HepG2 (cell line): Measurements from ENCODE around the gene SLC6A5. TPM values are rescaled to one million over a fixed set of nuclear protein-coding genes. Genes with fewer than 3 reads are reported as not detected.

Source experiments
- ATAC-seq: fragments of 200-7000 bp; cut with Tn5 transposase; 3 replicates; pipeline ENCODE4 v1.9.1; 2020; ENCODE audit warnings: mild to moderate bottlenecking, moderate library complexity
- BruUV-seq: library from RNA; stranded (reverse); fragments of 400-500 nt; replicated peaks from 2 replicates; lab custom pipeline; 2021; lab: Mats Ljungman, UMichigan
- CTCF ChIA-PET: fragments of 300-600 bp; formaldehyde crosslinking; extraction: SDS; loops from one replicate; lab custom pipeline; 2021; ENCODE audit warnings: low total read pairs, inconsistent platforms, low intra/inter-chr PET ratio; lab: Yijun Ruan, JAX
- POLR2A ChIA-PET: fragments of 350-600 bp; sonication (Branson Sonifier 250); formaldehyde crosslinking; loops from one replicate; lab custom pipeline; 2020; ENCODE audit warnings: antibody characterized with exemption, inconsistent platforms; lab: Yijun Ruan, JAX
- DNase-seq: peaks from one replicate; pipeline ENCODE4 v3.0.0-alpha.2; 2015; ENCODE audit warnings: low spot score
- FAIRE-seq: peaks from 3 replicates; lab custom pipeline; 2011; peaks lifted over from hg19 to GRCh38; lab: Jason Lieb, UNC
- H2AFZ ChIP-seq: one replicate; pipeline ENCODE4 v1.6.1; 2011; ENCODE audit warnings: low read length, inconsistent platforms
- H3K27ac ChIP-seq: fragments of 300-600 bp; 3 replicates; pipeline ENCODE4 v1.8.0; 2011; ENCODE audit warnings: mixed run types, mild to moderate bottlenecking, mixed read lengths, low read length, inconsistent platforms; ENCODE audit not compliant: insufficient read depth; ENCODE audit errors: extremely low read length
- H3K27me3 ChIP-seq, 2 experiments: fragments of 200-600 bp in 1 of 2; 2 replicates in 1 of 2; 3 replicates in 1 of 2; pipeline versions ENCODE4 v1.6.0 to v1.8.0; 2011; ENCODE audit warnings: low read length in 2 of 2, mild to moderate bottlenecking in 2 of 2, moderate library complexity in 2 of 2, inconsistent platforms in 1 of 2; ENCODE audit not compliant: insufficient read depth in 2 of 2, control insufficient read depth in 1 of 2
- H3K36me3 ChIP-seq, 2 experiments: fragments of 200-600 bp in 1 of 2; replicated peaks in 1 of 2; 2 replicates in 1 of 2; 3 replicates in 1 of 2; pipeline versions ENCODE4 v1.5.1 to v1.8.0; 2011; ENCODE audit warnings: low read length in 2 of 2, inconsistent platforms in 1 of 2; ENCODE audit not compliant: insufficient read depth in 2 of 2, control insufficient read depth in 1 of 2
- H3K4me1 ChIP-seq: 2 replicates; pipeline ENCODE4 v1.5.1; 2012; ENCODE audit warnings: low read length, inconsistent platforms; ENCODE audit not compliant: insufficient read depth
- H3K4me2 ChIP-seq: 2 replicates; pipeline ENCODE4 v1.6.0; 2011; ENCODE audit warnings: low read depth, low read length, inconsistent platforms
- H3K4me3 ChIP-seq, 3 experiments: fragments of 200-600 bp in 1 of 3; sonication (generic), shearing (Covaris generic) in 1 of 3; replicated peaks in 1 of 3; 2 replicates each; pipeline ENCODE4 v1.5.1; 2011 to 2016; ENCODE audit warnings: low read length in 3 of 3, inconsistent platforms in 2 of 3, low read depth in 2 of 3, mild to moderate bottlenecking in 2 of 3, control low read depth in 1 of 3, mixed read lengths in 1 of 3; ENCODE audit not compliant: insufficient read depth in 1 of 3
- H3K79me2 ChIP-seq: one replicate; pipeline ENCODE4 v1.6.1; 2011; ENCODE audit warnings: low read length, inconsistent platforms; ENCODE audit not compliant: insufficient read depth
- H3K9ac ChIP-seq: 2 replicates; pipeline ENCODE4 v1.6.0; 2011; ENCODE audit warnings: mild to moderate bottlenecking, low read depth, low read length, inconsistent platforms; ENCODE audit not compliant: insufficient read depth
- H3K9me3 ChIP-seq: 2 replicates; pipeline ENCODE4 v1.5.1; 2012; ENCODE audit warnings: mild to moderate bottlenecking, low read length
- H4K20me1 ChIP-seq: 2 replicates; pipeline ENCODE4 v1.6.0; 2011; ENCODE audit warnings: inconsistent platforms, mild to moderate bottlenecking, low read length, moderate library complexity; ENCODE audit not compliant: insufficient read depth
- CHCHD3 ChIP-seq: sonication (generic); formaldehyde crosslinking; IDR thresholded peaks from 2 replicates; pipeline ENCODE4 v1.8.0; 2022; ENCODE audit warnings: mild to moderate bottlenecking, missing genetic modification reagents, moderate library complexity
- DNMT1 ChIP-seq: sonication (generic); formaldehyde crosslinking; IDR thresholded peaks from 2 replicates; pipeline ENCODE4 v1.5.1; 2020; ENCODE audit warnings: mild to moderate bottlenecking, missing genetic modification reagents
- HNF4G ChIP-seq, 2 experiments: sonication (generic) in 1 of 2; formaldehyde crosslinking in 1 of 2; IDR thresholded peaks; 2 replicates each; pipeline versions ENCODE4 v1.4.0 to v1.6.1; 2011 to 2020; ENCODE audit warnings: borderline replicate concordance in 2 of 2, low read depth in 2 of 2, mild to moderate bottlenecking in 2 of 2, low read length in 1 of 2, missing genetic modification reagents in 1 of 2, moderate library complexity in 1 of 2
- HNRNPLL ChIP-seq: fragments of 200-400 bp; formaldehyde crosslinking; IDR thresholded peaks from 2 replicates; pipeline ENCODE4 v1.6.1; 2017; ENCODE audit warnings: mild to moderate bottlenecking, low read depth, low read length; ENCODE audit not compliant: poor library complexity, severe bottlenecking
- NFATC3 ChIP-seq: sonication (generic); formaldehyde crosslinking; IDR thresholded peaks from 2 replicates; pipeline ENCODE4 v1.5.1; 2020; ENCODE audit warnings: mild to moderate bottlenecking, missing genetic modification reagents
- NR2C2 ChIP-seq: sonication (generic); formaldehyde crosslinking; IDR thresholded peaks from 2 replicates; pipeline ENCODE4 v1.4.0; 2020; ENCODE audit warnings: missing genetic modification reagents, mild to moderate bottlenecking, moderate library complexity, borderline replicate concordance
- POLR2A ChIP-seq, 2 experiments: IDR thresholded peaks; 2 replicates each; pipeline ENCODE4 v1.6.1; 2011; ENCODE audit warnings: low read depth in 2 of 2, low read length in 2 of 2, mild to moderate bottlenecking in 1 of 2, moderate library complexity in 1 of 2; ENCODE audit not compliant: insufficient read depth in 1 of 2
- RFXAP ChIP-seq: sonication (generic); formaldehyde crosslinking; IDR thresholded peaks from 2 replicates; pipeline ENCODE4 v1.4.0; 2020; ENCODE audit warnings: missing genetic modification reagents, borderline replicate concordance
- ZBTB21 ChIP-seq: sonication (generic); formaldehyde crosslinking; IDR thresholded peaks from 2 replicates; pipeline ENCODE4 v1.4.0; 2020; ENCODE audit warnings: missing genetic modification reagents
- ZFP1 ChIP-seq: IDR thresholded peaks from 2 replicates; pipeline ENCODE4 v1.6.1; 2016
- ZNF367 ChIP-seq: sonication (generic); formaldehyde crosslinking; IDR thresholded peaks from 2 replicates; pipeline ENCODE4 v1.4.0; 2020; ENCODE audit warnings: missing genetic modification reagents, borderline replicate concordance
- WGBS: methylation state at CpG from one replicate; pipeline ENCODE4 v1.1.6; 2017; ENCODE audit warnings: low lambda C conversion rate; 5-methylcytosine and 5-hydroxymethylcytosine counted together
- in situ Hi-C: cut with HindIII; loops from 2 replicates; pipeline ENCODE4 v1.10.0; 2017; ENCODE audit warnings: low pct_unique_long_range_greater_than_20kb; ENCODE audit not compliant: extremely low pct_ligation_motif_present
- intact Hi-C: fragments of 100-400 bp; cut with micrococcal nuclease; formaldehyde crosslinking; loops from one replicate; pipeline ENCODE4 v1.10.0; 2022; ENCODE audit not compliant: unreplicated experiment
- polyA plus RNA-seq, 8 experiments: library from polyadenylated mRNA; depleted of rRNA in 3 of 8; stranded (reverse) in 7 of 8; unstranded in 1 of 8; fragments of >200 nt; fragmentation: Illumina TruSeq in 4 of 8; extraction: Trizol in 4 of 8; gene quantifications; 2 replicates each; pipeline versions ENCODE4 v1.2.1 to v1.2.3, GENCODE V29; 2011 to 2016; ENCODE audit warnings: low read depth in 4 of 8, missing spikeins in 1 of 8, mixed read lengths in 1 of 8; ENCODE audit not compliant: insufficient read depth in 1 of 8
- total RNA-seq, 5 experiments: library from RNA; depleted of rRNA; stranded (reverse); fragments of >200 nt; fragmentation: Illumina TruSeq; extraction: Trizol; gene quantifications; 2 replicates each; pipeline ENCODE4 v1.2.3, GENCODE V29; 2016; ENCODE audit warnings: low read depth in 1 of 5
- TF ChIP-seq, protein P1 (sequence below): sonication (generic); formaldehyde crosslinking; IDR thresholded peaks from 2 replicates; pipeline ENCODE4 v1.8.0; 2022; ENCODE audit warnings: mild to moderate bottlenecking, missing genetic modification reagents; ENCODE audit not compliant: insufficient replicate concordance
- TF ChIP-seq, protein P2 (sequence below): sonication (generic); formaldehyde crosslinking; IDR thresholded peaks from 2 replicates; pipeline ENCODE4 v1.4.0; 2020; ENCODE audit warnings: mild to moderate bottlenecking, missing genetic modification reagents, borderline replicate concordance

Gene SLC6A5
- total and polyA plus RNA-seq, 2 of the 13 experiments (the other 11 are each of a cell fraction or from before 2014, with no cell fraction given) = not detected

DNA sequence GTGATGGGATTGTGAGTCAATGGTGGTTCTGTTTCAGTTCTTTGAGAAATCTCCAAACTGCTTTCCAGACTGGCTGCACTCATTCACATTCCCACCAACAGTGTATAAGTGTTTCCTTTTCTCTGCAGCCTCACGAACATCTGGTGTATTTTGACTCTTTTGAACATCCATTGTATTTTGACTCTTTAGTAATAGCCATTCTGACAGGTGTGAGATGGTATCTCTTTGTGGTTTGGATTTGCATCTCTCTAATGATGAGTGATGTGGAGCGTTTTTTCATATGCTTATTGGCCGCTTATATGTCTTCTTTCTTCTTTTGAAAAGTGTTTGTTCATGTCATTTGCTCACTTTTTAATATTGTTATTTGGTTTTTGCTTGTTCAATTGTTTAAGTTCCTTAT, 89.4 kb downstream of the SLC6A5 start:
- H3K4me3 ChIP-seq = no peak overlapping the region
- H3K9me3 ChIP-seq = no peaks in the 10 kb centered on the region
- CTCF ChIA-PET = no interaction called here
- no peaks in the 10 kb centered on the region for H3K36me3 ChIP-seq
- TF ChIP-seq NFATC3 (CRISPR knock-in tag) (no peak), ZBTB21 (no peak), NR2C2 (CRISPR knock-in tag) (no peak), RFXAP (CRISPR knock-in tag) (no peak), ZNF367 (CRISPR knock-in tag) (no peak), POLR2A (IDR thresholded peaks at IDR 0.05; ENCODE audit: insufficient read depth in 1 of 2, low read depth in 2 of 2, low read length in 2 of 2) (no peak), DNMT1 (CRISPR knock-in tag) (no peak), HNRNPLL (no peak), ZFP1 (no peak), CHCHD3 (CRISPR knock-in tag) (no peak), HNF4G (IDR thresholded peaks at IDR 0.05; ENCODE audit: borderline replicate concordance, low read depth, low read length) (no peak), HNF4G (CRISPR knock-in tag; IDR thresholded peaks at IDR 0.05; ENCODE audit: borderline replicate concordance, low read depth) (no peak)
- TF ChIP-seq, protein P1, sequence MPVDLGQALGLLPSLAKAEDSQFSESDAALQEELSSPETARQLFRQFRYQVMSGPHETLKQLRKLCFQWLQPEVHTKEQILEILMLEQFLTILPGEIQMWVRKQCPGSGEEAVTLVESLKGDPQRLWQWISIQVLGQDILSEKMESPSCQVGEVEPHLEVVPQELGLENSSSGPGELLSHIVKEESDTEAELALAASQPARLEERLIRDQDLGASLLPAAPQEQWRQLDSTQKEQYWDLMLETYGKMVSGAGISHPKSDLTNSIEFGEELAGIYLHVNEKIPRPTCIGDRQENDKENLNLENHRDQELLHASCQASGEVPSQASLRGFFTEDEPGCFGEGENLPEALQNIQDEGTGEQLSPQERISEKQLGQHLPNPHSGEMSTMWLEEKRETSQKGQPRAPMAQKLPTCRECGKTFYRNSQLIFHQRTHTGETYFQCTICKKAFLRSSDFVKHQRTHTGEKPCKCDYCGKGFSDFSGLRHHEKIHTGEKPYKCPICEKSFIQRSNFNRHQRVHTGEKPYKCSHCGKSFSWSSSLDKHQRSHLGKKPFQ (CRISPR knock-in tag) = no peak
- TF ChIP-seq, protein P2, sequence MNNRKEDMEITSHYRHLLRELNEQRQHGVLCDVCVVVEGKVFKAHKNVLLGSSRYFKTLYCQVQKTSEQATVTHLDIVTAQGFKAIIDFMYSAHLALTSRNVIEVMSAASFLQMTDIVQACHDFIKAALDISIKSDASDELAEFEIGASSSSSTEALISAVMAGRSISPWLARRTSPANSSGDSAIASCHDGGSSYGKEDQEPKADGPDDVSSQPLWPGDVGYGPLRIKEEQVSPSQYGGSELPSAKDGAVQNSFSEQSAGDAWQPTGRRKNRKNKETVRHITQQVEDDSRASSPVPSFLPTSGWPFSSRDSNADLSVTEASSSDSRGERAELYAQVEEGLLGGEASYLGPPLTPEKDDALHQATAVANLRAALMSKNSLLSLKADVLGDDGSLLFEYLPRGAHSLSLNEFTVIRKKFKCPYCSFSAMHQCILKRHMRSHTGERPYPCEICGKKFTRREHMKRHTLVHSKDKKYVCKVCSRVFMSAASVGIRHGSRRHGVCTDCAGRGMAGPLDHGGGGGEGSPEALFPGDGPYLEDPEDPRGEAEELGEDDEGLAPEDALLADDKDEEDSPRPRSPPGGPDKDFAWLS (CRISPR knock-in tag) = no peak
- TF ChIP-seq, all 625 proteins: peak for 0
- Histone ChIP-seq H2AFZ (no peak overlapping the region), H3K9ac (no peak overlapping the region), H3K27me3 (no peaks in the 10 kb centered on the region), H3K4me1 (no peaks in the 10 kb centered on the region), H3K4me2 (no peak overlapping the region), H3K79me2 (no peaks in the 10 kb centered on the region), H3K27ac (no peak overlapping the region), H4K20me1 (no peaks in the 10 kb centered on the region)
- in situ Hi-C loops (no loop called here), intact Hi-C loops (no loop called here)
- POLR2A ChIA-PET = no interaction called here
- no TSS peak for BruUV-seq
- DNase-seq (no peak), ATAC-seq (no peak), FAIRE-seq (no peak)
- WGBS = 1% methylated on average over 3 of the region's 3 CpGs
